Measurements from ENCODE around the gene MIXL1. TPM values are rescaled to one million over a fixed set of nuclear protein-coding genes. Genes with fewer than 3 reads are reported as not detected.
A peak's percentile ranks its signal among the peaks of the same experiment; 100 is the strongest.

The MIXL1 gene
- total and polyA plus RNA-seq, 2 of the 13 experiments (the other 11 are each of a cell fraction or from before 2014, with no cell fraction given): 7.6 to 18.5 TPM

DNA sequence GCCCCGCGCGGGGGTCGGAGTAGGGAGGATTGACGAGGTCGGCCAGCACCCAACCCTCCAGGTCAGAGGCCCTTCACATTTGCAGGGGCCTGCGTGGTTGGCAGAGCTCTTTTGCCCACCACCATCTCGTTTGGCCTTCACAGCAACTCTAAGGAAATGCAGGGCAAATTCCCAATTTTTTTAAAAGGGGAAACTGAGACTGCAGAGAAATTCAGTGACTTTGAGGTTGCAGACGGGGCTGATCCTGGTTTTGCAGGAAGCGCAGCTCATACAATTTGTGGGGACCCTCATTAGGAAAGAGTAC is 36.5 kb upstream of the MIXL1 start (continued):
- TF ChIP-seq, protein P1, sequence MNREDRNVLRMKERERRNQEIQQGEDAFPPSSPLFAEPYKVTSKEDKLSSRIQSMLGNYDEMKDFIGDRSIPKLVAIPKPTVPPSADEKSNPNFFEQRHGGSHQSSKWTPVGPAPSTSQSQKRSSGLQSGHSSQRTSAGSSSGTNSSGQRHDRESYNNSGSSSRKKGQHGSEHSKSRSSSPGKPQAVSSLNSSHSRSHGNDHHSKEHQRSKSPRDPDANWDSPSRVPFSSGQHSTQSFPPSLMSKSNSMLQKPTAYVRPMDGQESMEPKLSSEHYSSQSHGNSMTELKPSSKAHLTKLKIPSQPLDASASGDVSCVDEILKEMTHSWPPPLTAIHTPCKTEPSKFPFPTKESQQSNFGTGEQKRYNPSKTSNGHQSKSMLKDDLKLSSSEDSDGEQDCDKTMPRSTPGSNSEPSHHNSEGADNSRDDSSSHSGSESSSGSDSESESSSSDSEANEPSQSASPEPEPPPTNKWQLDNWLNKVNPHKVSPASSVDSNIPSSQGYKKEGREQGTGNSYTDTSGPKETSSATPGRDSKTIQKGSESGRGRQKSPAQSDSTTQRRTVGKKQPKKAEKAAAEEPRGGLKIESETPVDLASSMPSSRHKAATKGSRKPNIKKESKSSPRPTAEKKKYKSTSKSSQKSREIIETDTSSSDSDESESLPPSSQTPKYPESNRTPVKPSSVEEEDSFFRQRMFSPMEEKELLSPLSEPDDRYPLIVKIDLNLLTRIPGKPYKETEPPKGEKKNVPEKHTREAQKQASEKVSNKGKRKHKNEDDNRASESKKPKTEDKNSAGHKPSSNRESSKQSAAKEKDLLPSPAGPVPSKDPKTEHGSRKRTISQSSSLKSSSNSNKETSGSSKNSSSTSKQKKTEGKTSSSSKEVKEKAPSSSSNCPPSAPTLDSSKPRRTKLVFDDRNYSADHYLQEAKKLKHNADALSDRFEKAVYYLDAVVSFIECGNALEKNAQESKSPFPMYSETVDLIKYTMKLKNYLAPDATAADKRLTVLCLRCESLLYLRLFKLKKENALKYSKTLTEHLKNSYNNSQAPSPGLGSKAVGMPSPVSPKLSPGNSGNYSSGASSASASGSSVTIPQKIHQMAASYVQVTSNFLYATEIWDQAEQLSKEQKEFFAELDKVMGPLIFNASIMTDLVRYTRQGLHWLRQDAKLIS (CRISPR knock-in tag; IDR thresholded peaks at IDR 0.05): no peak
- TF ChIP-seq, protein P2, sequence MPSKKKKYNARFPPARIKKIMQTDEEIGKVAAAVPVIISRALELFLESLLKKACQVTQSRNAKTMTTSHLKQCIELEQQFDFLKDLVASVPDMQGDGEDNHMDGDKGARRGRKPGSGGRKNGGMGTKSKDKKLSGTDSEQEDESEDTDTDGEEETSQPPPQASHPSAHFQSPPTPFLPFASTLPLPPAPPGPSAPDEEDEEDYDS (CRISPR knock-in tag; IDR thresholded peaks at IDR 0.05): no peak
- TF ChIP-seq NFIB (CRISPR knock-in tag; IDR thresholded peaks at IDR 0.05; ENCODE audit: borderline replicate concordance): no peak
- TF ChIP-seq ZNF160 (CRISPR knock-in tag; IDR thresholded peaks at IDR 0.05): peak; percentile 10; the same call in 1 of the 2 replicates
- no peak for TF ChIP-seq ZNF331 (CRISPR knock-in tag; IDR thresholded peaks at IDR 0.05)
- no peak for TF ChIP-seq CBX1 (IDR thresholded peaks at IDR 0.05; ENCODE audit: low read depth)
- TF ChIP-seq, protein P3, sequence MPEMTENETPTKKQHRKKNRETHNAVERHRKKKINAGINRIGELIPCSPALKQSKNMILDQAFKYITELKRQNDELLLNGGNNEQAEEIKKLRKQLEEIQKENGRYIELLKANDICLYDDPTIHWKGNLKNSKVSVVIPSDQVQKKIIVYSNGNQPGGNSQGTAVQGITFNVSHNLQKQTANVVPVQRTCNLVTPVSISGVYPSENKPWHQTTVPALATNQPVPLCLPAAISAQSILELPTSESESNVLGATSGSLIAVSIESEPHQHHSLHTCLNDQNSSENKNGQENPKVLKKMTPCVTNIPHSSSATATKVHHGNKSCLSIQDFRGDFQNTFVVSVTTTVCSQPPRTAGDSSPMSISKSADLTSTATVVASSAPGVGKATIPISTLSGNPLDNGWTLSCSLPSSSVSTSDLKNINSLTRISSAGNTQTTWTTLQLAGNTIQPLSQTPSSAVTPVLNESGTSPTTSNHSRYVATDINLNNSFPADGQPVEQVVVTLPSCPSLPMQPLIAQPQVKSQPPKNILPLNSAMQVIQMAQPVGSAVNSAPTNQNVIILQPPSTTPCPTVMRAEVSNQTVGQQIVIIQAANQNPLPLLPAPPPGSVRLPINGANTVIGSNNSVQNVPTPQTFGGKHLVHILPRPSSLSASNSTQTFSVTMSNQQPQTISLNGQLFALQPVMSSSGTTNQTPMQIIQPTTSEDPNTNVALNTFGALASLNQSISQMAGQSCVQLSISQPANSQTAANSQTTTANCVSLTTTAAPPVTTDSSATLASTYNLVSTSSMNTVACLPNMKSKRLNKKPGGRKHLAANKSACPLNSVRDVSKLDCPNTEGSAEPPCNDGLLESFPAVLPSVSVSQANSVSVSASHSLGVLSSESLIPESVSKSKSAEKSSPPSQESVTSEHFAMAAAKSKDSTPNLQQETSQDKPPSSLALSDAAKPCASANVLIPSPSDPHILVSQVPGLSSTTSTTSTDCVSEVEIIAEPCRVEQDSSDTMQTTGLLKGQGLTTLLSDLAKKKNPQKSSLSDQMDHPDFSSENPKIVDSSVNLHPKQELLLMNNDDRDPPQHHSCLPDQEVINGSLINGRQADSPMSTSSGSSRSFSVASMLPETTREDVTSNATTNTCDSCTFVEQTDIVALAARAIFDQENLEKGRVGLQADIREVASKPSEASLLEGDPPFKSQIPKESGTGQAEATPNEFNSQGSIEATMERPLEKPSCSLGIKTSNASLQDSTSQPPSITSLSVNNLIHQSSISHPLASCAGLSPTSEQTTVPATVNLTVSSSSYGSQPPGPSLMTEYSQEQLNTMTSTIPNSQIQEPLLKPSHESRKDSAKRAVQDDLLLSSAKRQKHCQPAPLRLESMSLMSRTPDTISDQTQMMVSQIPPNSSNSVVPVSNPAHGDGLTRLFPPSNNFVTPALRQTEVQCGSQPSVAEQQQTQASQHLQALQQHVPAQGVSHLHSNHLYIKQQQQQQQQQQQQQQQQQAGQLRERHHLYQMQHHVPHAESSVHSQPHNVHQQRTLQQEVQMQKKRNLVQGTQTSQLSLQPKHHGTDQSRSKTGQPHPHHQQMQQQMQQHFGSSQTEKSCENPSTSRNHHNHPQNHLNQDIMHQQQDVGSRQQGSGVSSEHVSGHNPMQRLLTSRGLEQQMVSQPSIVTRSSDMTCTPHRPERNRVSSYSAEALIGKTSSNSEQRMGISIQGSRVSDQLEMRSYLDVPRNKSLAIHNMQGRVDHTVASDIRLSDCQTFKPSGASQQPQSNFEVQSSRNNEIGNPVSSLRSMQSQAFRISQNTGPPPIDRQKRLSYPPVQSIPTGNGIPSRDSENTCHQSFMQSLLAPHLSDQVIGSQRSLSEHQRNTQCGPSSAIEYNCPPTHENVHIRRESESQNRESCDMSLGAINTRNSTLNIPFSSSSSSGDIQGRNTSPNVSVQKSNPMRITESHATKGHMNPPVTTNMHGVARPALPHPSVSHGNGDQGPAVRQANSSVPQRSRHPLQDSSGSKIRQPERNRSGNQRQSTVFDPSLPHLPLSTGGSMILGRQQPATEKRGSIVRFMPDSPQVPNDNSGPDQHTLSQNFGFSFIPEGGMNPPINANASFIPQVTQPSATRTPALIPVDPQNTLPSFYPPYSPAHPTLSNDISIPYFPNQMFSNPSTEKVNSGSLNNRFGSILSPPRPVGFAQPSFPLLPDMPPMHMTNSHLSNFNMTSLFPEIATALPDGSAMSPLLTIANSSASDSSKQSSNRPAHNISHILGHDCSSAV (CRISPR knock-in tag; IDR thresholded peaks at IDR 0.05; ENCODE audit: borderline replicate concordance): no peak
- TF ChIP-seq KDM5A (IDR thresholded peaks at IDR 0.05; ENCODE audit: borderline replicate concordance, low read length): peak; percentile 37; the same call in 1 of the 2 replicates
- TF ChIP-seq, protein P4, sequence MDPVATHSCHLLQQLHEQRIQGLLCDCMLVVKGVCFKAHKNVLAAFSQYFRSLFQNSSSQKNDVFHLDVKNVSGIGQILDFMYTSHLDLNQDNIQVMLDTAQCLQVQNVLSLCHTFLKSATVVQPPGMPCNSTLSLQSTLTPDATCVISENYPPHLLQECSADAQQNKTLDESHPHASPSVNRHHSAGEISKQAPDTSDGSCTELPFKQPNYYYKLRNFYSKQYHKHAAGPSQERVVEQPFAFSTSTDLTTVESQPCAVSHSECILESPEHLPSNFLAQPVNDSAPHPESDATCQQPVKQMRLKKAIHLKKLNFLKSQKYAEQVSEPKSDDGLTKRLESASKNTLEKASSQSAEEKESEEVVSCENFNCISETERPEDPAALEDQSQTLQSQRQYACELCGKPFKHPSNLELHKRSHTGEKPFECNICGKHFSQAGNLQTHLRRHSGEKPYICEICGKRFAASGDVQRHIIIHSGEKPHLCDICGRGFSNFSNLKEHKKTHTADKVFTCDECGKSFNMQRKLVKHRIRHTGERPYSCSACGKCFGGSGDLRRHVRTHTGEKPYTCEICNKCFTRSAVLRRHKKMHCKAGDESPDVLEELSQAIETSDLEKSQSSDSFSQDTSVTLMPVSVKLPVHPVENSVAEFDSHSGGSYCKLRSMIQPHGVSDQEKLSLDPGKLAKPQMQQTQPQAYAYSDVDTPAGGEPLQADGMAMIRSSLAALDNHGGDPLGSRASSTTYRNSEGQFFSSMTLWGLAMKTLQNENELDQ (CRISPR knock-in tag; IDR thresholded peaks at IDR 0.05; ENCODE audit: borderline replicate concordance): no peak
- TF ChIP-seq ZNF850 (CRISPR knock-in tag; conservative IDR thresholded peaks at IDR 0.05): no peak
- TF ChIP-seq ZNF343 (CRISPR knock-in tag; IDR thresholded peaks at IDR 0.05): no peak
- TF ChIP-seq TGIF2 (CRISPR knock-in tag; IDR thresholded peaks at IDR 0.05): no peak
- 0 out of 2 replicates have a peak, but pooled peaks have one; percentile 9 for TF ChIP-seq ZNF350 (CRISPR knock-in tag; IDR thresholded peaks at IDR 0.05; ENCODE audit: borderline replicate concordance, low read depth)
- 0 out of 2 replicates have a peak, but pooled peaks have one; percentile 86 for TF ChIP-seq ZBTB7B (CRISPR knock-in tag; IDR thresholded peaks at IDR 0.05)
- no peak for TF ChIP-seq SOX13 (IDR thresholded peaks at IDR 0.05)
- TF ChIP-seq SOX13 (CRISPR knock-in tag; conservative IDR thresholded peaks at IDR 0.05 in 1 of 2, IDR thresholded peaks at IDR 0.05 in 1 of 2): no peak
